ENCODE measurements around the gene OR12D2.

GRCh38 chr6:29425075-29425474, 29.6 kb downstream of the OR12D2 start:
- TF ChIP-seq CTCF (conservative IDR thresholded peaks at IDR 0.05 in 1 of 2, IDR thresholded peaks at IDR 0.05 in 1 of 2; ENCODE audit: extremely low read depth in 1 of 2, insufficient read depth in 1 of 2, low read depth in 1 of 2, low read length in 2 of 2), result no peak
- TF ChIP-seq EZH2 (IDR thresholded peaks at IDR 0.05; ENCODE audit: borderline replicate concordance, low read length), result no peak

Measured in mammary epithelial cell (primary cell).